Frontal cortex (tissue), 4 donors: ENCODE results near the gene STPG3. TPM values are rescaled to one million over a fixed set of nuclear protein-coding genes. Genes with fewer than 3 reads are reported as not detected.
"Not testable (repeated sequence)": the region's sequence is repeated elsewhere in the genome, so short reads cannot be mapped to it uniquely, and the experiment has no call there.

Experiments
- DNase-seq, 2 donors: peaks; one replicate each; pipeline ENCODE4 v3.0.0; 2012; ENCODE audit warnings: low spot score in 2 of 2
- FAIRE-seq: peaks from 2 replicates; lab custom pipeline; 2012; peaks lifted over from hg19 to GRCh38; lab: Jason Lieb, UNC
- total RNA-seq: library from RNA; depleted of rRNA; stranded (reverse); fragments of >200 nt; gene quantifications from one replicate; pipeline ENCODE4 v1.2.3, GENCODE V29; 2014
- donor health status: control.
- donor health status: control.
- donor health status: control.

Gene STPG3
- total RNA-seq, 1 donor from 2014 or later: not detected

DNA sequence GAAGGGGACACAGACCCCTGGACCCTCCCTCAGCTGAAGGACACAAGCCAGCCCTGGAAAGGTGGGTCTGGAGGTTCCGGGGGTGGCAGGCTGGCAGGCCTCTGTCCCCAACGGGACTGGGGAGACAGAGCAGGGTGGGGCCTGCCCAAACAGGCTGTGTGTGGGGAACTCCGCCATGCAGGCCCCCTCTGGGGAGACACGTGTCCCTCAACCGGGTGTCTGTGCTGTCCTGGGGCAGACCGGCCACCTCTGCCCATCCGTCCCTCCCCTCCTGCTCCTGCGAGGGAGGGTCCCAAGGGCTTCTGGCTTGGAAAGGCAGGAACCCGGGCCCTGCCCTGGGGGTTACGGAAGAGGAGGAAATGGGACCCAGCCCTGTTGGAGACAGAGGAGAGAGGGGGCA lies 19.0 kb upstream of the STPG3 start:
- no peak for FAIRE-seq
- DNase-seq: no peak

DNA sequence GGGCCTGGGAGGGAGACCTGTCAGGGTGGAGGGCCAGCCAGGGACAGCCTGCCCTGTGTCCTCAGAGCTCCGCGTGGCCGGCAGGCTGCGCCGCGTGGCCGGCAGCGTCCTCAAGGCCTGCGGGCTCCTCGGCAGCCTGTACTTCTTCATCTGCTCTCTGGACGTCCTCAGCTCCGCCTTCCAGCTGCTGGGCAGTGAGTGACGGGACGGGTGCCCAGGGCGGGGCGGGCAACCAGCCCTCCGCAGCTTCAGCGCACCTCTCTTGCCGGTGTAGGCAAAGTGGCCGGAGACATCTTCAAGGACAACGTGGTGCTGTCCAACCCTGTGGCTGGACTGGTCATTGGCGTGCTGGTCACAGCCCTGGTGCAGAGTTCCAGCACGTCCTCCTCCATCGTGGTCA lies 18.6 kb upstream of the STPG3 start:
- DNase-seq (no peak), FAIRE-seq (no peak)

DNA sequence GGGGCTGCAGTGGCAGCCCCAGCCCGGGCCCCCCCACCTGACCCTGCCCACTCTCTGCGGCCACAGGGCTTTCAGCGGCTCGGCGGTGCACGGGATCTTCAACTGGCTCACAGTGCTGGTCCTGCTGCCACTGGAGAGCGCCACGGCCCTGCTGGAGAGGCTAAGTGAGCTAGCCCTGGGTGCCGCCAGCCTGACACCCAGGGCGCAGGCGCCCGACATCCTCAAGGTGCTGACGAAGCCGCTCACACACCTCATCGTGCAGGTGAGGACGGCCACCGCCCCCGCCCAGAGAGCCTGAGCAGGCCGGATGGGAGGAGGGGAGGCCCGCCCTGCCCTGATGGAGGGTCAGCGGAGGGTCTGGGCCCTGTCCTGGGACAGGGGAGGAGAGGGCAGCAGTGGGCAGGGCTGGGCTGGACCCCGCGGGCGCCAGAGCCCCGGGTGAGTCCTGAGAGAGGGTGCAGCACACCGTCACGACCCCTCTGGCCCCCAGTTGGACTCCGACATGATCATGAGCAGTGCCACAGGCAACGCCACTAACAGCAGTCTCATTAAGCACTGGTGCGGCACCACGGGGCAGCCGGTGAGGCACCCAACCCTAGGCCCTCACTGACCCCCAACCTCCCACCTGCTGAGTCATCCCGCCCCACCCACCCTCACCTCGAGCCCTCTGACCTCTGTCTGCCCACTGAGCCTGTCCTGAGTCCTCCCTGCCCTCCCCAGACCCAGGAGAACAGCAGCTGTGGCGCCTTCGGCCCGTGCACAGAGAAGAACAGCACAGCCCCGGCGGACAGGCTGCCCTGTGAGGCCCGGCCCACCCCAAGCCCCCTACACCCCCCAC lies 17.7 kb upstream of the STPG3 start:
- DNase-seq: no peak
- FAIRE-seq: no peak

DNA sequence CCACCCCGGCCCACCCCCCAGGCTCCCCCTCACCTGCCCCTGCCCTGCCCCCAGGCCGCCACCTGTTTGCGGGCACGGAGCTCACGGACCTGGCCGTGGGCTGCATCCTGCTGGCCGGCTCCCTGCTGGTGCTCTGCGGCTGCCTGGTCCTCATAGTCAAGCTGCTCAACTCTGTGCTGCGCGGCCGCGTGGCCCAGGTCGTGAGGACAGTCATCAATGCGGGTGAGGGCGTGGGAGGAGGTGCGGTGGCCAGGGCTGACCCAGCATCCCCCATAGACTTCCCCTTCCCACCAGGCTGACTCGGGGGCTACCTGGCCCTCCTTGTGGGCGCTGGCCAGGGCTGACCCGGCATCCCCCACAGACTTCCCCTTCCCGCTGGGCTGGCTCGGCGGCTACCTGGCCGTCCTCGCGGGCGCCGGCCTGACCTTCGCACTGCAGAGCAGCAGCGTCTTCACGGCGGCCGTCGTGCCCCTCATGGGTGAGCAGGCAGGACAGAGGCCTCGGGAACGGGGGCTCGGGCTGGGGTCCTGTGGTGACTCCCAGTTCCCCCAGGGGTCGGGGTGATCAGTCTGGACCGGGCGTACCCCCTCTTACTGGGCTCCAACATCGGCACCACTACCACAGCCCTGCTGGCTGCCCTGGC lies 16.9 kb upstream of the STPG3 start:
- DNase-seq (no peak), FAIRE-seq (no peak)

DNA sequence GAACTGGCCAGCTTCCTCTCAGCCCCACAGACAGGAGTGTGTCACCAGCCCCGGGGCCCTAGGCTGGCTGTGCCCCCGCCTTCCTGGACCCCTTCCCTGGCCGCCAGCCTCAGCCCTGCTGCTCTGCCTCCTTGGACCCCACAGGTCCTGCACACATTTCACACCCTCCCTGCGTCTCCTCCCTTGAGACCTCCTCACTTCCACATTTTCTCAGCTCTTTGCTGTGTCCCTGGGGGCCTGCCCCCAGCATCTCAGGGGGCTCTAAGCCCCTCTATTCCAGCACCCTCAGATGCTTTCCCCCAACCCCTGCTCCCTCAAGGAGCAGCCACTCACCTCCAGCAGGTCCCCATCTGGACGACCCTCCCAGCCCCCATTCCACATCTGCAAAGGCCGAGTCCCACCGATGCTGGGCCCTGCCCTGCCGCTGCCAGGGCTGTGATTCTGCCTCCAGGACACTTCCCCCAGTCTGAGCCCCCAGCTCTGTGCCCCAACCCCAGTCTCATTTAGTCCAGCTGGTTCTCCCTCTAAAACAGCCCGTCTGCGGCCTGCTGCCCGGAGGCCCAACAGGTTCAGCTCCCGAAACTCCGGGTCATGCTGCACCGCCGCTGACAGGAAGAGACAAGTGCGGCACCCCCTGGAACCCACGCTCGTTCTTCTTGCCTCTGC lies 16.2 kb upstream of the STPG3 start:
- FAIRE-seq: no peak
- DNase-seq: no peak

DNA sequence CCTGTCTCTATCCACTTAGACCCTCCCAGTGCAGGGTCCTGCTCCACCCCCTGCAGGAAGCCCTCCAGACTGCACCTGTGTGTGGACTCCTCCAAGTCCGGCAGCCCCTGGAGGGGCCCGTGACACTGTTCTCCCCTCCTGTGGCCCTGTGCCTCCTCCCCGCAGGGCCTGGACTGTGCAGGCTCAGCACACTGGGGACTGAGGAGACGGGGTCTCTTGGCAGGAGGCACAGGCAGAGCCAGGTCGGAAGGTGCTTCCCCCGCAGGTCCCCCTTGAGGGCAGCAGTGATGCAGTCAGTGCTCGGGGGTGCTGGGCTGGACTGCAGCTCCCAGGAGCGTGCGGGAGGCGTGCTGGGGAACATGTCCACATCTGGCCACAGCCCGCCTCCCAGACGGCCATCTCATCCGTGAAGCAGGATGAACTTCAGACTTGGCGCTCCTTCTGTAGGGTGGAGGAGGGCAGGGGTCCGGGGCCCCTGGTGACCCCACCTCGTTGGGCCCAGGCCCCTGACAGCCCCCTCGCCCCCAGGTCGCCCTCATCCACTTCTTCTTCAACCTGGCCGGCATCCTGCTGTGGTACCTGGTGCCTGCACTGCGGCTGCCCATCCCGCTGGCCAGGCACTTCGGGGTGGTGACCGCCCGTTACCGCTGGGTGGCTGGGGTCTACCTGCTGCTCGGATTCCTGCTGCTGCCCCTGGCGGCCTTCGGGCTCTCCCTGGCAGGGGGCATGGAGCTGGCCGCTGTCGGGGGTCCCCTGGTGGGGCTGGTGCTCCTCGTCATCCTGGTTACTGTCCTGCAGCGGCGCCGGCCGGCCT lies 15.5 kb upstream of the STPG3 start:
- DNase-seq: no peak
- no peak for FAIRE-seq

DNA sequence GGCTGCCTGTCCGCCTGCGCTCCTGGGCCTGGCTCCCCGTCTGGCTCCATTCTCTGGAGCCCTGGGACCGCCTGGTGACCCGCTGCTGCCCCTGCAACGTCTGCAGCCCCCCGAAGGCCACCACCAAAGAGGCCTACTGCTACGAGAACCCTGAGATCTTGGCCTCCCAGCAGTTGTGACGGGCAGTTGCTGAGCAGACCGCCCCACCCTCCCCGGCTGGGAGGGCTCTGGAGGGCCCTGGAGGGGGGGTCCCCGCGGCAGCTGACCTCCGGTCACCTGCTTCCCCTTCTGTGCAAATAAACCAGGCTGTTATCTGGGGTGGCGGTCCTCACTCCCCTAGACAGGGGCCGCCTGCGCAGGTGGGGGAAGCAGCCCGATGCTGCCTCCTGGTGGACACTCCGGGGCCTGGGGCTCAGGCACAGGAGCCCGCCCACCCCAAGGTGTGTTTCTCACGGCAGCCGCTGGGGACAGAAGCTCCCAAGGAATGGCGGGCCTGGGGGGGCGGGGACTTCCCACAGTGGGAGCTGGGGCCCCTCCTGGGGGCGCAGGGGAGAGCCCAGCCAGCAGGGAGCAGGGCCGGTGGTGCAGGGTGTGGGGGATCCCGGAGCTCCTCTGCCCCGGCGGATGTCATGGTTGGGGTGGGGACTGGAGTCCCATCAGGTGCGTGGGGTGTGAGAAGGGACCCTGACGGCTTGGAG lies 14.7 kb upstream of the STPG3 start:
- FAIRE-seq: no peak
- peak; percentile 90 to 98 for DNase-seq

DNA sequence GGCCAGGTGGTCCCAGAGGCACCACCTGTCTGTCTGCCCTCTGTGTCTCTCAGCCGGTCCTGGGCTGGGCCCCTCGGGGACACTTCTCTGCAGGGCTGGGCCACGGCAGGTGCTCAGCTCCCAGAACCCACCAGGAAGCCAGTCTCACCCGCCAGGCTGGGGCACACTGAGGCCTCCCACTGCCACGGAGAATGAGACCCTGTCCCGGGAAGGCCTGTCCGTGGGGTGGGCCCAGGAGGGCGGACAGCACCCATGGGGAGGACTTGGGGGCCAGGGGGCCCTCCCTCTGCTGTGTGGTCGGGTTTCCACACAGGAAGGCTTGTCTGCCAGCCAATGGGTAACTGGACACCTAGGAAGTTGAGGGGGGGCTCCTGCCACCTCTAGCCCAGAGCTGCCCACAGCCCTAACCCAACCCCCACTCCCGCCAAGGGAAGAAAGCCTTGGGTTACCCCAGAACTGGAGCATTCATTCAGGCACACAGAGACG lies 14.1 kb upstream of the STPG3 start:
- FAIRE-seq: no peak
- no peak for DNase-seq

DNA sequence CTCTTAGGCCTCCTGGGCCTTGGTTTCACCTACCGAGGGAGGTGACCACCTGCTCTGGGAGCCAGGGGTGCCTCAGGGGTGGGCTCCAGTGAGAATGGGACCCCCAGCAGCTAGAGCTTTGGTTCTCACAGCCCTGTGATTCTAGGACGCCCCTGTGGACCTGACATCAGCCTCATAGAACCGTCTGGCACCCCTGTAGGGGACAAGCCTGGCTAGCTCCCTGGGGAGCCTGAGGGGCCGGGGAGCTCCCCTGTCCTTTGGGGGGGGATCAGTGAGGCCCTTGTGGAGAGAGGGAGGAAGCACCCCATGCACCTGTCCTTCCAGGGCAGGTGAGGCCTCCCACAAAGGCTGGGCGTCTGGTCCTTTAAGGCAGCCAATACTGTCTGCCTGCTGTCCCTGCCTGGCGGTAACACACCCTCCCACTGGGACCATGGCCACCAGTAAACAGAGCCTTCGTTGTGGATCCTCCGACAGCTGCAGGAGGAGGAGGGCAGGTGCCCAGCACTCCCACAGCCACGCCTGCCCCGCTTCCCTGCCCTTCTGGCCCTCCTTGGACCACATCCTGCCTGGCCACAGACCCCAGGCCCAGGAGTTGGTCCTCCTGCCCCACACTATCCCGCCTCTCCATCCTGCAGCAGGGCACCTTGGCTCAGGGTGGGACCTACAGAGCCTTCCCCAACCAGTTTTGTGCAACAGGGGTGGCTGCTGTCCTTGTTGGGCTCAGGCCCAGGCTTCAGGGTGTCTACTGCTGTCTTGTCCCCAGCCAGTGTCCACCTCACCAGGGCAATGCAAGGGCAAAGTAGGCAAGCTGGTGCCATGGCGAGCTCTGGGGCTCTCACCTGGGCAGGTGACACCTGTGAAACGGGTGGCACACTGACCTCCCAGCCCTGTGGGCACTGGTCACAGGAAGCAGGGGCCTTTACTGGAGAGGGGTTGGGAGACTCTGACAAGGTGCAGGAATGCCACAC lies 13.0 kb upstream of the STPG3 start:
- peak in 1 of 2 donors; percentile 76 for DNase-seq
- FAIRE-seq: no peak

DNA sequence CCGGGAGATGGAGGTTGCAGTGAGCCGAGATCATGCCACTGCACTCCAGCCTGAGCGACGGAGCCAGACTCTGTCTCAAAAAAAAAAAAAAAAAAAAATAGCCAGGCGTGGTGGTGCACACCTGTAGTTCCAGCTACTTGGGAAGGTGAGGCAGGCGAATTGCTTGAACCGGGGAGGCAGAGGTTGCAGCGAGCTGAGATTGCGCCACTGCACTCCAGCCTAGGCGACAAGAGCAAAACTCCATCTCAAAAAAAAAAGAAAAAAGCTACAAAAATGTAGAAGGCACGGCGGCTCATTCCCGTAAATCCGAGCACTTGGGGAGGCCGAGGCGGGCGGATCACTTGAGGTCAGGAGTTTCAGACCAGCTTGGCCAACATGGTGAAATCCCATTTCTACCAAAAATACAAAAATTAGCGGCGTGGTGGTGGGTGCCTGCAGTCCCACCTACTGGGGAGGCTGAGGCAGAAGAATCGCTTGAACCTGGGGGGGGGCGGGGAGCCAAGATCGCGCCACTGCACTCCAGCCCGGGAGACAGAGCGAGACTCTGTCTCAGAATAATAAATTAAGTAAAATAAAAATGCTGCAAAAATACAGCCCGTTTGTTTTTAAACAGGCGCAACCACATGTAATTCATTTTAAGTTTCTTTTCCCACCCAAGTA lies 11.4 kb upstream of the STPG3 start:
- DNase-seq, FAIRE-seq: not testable (repeated sequence)

DNA sequence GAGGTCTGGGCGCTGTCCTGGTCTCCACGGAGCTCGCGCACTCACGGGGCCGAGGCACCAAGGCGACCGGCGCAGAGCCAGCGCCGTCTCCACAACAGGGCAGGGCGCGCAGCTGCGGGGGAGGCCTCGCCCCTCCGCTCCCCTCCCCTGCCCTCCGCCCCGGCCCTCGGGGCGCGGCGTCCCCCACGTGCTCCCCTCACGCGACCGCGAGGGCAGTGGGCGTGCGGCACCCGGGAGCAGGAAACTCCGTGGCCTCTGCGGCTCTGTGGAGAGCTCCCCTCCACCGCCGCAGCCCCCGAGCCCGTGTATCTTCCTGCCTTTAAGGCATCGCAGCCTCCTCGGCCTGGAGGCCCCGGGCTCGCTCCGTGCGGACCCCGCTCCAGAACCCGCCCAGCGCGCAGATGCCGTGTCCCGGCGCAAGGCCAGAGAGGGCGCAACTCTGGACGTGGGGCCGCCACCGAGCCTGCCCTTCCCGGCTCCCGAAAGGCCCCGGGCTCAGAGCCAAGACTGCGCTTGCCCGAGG lies 10.7 kb upstream of the STPG3 start:
- DNase-seq: peak; percentile 78 to 80

DNA sequence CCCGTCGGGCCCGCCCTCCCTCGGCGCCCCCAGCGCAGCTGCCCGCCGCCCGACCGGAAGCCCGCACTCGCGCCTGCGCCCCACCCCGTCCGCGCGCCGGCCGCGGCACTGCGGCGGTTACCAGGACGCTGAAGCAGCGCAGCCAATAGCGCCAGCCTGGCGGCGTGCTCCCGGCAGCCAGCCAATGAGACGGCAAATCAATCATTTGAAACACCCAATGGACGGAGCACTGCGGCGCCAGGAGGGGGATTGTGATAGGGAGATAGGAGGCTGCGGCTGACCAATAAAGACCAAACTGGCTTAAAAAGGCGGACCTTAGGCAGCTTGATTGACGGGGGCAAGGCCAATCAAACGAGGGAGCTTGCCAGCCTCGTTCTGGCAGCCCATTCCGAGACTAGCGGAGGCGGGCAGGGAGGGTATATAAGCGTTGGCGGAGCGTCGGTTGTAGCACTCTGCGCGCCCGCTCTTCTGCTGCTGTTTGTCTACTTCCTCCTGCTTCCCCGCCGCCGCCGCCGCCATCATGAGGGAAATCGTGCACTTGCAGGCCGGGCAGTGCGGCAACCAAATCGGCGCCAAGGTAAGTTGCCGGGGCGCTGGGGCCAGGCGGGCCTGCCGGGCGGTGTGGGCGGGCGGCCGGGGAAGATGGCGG lies 10.1 kb upstream of the STPG3 start, which contains the start of gene TUBB4B:
Gene TUBB4B, plus strand, starts transcription at position 447 of the 649 bp plus-strand sequence. Its CDS starts 74 bp downstream, at position 521.
- FAIRE-seq (peak; percentile 99), DNase-seq (peak; percentile 100)

More for the DNA sequence above, 10.7 kb upstream of the STPG3 start:
- no peak for FAIRE-seq

DNA sequence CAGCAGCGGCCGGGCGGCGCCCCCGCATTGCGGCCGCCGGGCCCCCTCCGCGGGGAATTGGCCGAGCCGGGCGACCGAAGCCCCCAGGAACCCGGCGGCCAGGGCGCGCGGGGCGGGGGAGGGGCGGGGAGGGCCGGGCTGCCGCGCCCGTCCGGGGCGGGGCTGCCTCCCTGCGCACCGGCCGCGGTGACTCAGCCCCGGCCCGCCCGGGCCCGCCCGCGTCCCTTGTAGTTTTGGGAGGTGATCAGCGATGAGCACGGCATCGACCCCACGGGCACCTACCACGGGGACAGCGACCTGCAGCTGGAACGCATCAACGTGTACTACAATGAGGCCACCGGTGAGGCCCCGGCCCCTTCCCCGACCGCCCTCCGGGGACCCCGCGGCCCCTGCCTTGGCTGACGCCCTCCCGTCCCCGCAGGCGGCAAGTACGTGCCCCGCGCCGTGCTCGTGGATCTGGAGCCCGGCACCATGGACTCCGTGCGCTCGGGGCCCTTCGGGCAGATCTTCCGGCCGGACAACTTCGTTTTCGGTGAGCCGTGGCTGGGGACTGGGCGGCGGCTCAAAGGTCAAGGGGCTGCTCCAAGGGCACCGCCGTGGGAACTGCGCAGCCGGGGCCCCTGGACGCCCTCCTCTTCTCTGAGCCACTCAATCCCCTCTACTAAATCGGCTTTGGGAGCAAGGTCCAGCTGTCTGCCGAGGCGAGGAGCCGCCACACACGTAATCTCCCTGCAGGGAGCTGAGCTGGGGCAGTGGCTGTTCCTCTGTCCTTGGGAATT lies 9.4 kb upstream of the STPG3 start:
- no peak for FAIRE-seq

DNA sequence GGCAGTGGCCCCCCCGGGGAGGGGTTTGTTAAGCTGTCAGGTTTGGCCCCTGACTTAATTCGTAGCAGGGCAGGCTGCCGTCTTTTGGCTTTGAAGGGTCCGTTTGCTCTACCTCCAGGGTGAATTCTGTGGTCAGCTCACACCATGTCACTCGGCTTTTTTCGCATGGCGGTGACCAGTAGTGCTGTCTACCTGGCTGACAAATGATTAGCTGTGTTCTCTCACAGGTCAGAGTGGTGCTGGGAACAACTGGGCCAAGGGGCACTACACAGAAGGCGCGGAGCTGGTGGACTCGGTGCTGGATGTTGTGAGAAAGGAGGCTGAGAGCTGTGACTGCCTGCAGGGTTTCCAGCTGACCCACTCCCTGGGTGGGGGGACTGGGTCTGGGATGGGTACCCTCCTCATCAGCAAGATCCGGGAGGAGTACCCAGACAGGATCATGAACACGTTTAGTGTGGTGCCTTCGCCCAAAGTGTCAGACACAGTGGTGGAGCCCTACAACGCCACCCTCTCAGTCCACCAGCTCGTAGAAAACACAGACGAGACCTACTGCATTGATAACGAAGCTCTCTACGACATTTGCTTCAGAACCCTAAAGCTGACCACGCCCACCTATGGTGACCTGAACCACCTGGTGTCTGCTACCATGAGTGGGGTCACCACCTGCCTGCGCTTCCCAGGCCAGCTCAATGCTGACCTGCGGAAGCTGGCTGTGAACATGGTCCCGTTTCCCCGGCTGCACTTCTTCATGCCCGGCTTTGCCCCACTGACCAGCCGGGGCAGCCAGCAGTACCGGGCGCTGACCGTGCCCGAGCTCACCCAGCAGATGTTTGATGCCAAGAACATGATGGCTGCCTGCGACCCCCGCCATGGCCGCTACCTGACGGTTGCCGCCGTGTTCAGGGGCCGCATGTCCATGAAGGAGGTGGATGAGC lies 8.6 kb upstream of the STPG3 start:
- DNase-seq: no peak
- FAIRE-seq: no peak

More for the DNA sequence above, 9.4 kb upstream of the STPG3 start:
- peak; percentile 71 to 83 for DNase-seq

DNA sequence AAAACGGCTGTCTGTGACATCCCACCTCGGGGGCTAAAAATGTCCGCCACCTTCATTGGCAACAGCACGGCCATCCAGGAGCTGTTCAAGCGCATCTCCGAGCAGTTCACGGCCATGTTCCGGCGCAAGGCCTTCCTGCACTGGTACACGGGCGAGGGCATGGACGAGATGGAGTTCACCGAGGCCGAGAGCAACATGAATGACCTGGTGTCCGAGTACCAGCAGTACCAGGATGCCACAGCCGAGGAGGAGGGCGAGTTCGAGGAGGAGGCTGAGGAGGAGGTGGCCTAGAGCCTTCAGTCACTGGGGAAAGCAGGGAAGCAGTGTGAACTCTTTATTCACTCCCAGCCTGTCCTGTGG lies 7.8 kb upstream of the STPG3 start:
- not testable (repeated sequence) for DNase-seq, FAIRE-seq
